Measurements from ENCODE around the gene SURF6.
"Not testable (repeated sequence)": the region's sequence is repeated elsewhere in the genome, so short reads cannot be mapped to it uniquely, and the experiment has no call there.

SURF6 gene

DNA sequence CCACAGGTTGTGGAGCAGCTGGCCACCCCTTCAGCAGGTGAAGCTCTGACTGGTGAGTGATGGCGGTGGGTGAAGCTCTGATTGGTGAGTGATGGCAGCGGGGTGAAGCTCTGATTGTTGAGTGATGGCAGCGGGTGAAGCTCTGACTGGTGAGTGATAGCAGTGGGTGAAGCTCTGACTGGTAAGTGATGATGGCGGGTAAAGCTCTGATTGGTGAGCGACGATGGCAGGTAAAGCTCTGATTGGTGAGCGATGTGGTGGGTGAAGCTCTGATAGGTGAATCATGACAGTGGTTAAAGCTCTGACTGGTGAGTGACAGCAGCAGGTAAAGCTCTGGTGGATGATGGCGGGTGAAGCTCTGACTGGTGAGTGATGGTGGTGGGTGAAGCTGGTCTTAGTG is 51.6 kb downstream of the SURF6 start:
- TF ChIP-seq, protein P1, sequence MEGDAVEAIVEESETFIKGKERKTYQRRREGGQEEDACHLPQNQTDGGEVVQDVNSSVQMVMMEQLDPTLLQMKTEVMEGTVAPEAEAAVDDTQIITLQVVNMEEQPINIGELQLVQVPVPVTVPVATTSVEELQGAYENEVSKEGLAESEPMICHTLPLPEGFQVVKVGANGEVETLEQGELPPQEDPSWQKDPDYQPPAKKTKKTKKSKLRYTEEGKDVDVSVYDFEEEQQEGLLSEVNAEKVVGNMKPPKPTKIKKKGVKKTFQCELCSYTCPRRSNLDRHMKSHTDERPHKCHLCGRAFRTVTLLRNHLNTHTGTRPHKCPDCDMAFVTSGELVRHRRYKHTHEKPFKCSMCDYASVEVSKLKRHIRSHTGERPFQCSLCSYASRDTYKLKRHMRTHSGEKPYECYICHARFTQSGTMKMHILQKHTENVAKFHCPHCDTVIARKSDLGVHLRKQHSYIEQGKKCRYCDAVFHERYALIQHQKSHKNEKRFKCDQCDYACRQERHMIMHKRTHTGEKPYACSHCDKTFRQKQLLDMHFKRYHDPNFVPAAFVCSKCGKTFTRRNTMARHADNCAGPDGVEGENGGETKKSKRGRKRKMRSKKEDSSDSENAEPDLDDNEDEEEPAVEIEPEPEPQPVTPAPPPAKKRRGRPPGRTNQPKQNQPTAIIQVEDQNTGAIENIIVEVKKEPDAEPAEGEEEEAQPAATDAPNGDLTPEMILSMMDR (conservative IDR thresholded peaks at IDR 0.05; ENCODE audit: low read depth, low read length) = no peak
- no peak for DNase-seq (ENCODE audit: low read depth)
- H3K4me3 ChIP-seq (ENCODE audit: low read length) = no peak overlapping the region

GRCh38 chr9:133283255-133284032 is 52.5 kb downstream of the SURF6 start:
- not testable (repeated sequence) for DNase-seq (ENCODE audit: low read depth); H3K4me3 ChIP-seq (ENCODE audit: low read length)

DNA sequence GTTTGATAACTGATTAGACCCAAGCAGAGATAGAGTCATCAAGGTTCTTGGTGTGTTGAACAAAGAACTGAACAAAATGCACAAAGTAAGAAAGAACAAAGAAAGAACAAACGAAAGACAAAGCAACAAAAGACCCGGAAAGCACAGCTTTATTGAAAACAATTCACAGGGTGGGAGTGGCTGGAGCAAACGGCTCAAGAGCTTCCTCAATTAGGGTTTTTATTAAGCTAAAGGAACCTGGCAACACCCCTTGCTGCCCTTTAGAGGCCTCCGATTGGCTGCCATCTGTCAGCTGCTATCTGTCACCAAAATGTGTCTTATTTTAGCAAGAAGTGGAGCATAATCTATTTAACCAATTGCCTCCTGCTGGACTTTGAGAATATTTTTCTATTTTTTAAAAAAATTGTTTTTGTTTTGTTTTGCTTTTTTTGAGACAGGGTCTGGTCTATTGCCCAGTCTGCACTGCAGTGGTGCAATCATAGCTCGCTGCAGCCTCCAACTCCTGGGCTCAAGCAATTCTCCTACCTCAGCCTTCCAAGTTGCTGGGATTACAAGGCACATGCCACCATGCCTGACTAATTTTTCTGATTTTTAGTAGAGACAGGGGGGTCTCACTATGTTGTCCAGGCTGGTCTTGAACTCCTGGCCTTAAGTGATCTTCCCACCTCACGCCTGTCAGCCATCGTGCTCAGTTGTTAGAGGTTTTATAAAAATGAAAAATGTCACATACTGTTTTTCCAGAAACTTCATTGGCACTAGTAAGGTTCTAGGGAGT is 53.3 kb downstream of the SURF6 start:
- H3K4me3 ChIP-seq (ENCODE audit: low read length) = no peak overlapping the region
- TF ChIP-seq, protein P1 (conservative IDR thresholded peaks at IDR 0.05; ENCODE audit: low read depth, low read length) = no peak
- DNase-seq (ENCODE audit: low read depth) = no peak

GRCh38 chr9:133280392-133280791 is 55.6 kb downstream of the SURF6 start:
- DNase-seq (ENCODE audit: low read depth) = no peak
- no peak overlapping the region for H3K4me3 ChIP-seq (ENCODE audit: low read length)
- TF ChIP-seq, protein P1 (conservative IDR thresholded peaks at IDR 0.05; ENCODE audit: low read depth, low read length) = no peak

All from retinal pigment epithelial cell (primary cell).